IPS-11a (cell line): ENCODE data around the gene SLC7A1.
A peak's percentile ranks its signal among the peaks of the same experiment; 100 is the strongest.
"Not testable (repeated sequence)": the region's sequence is repeated elsewhere in the genome, so short reads cannot be mapped to it uniquely, and the experiment has no call there.

Experiments
- H3K4me3 ChIP-seq: one replicate; pipeline ENCODE4 v1.5.1; 2013; ENCODE audit warnings: low read depth, low read length, control low read depth

SLC7A1 gene

GRCh38 chr13:29595380-29596063, at the start of gene SLC7A1:
SLC7A1 (minus strand) TSS chr13:29595688; CDS start chr13:29536188, 59,500 bp downstream.
- H3K4me3 ChIP-seq: peak within 1 kb of the TSS; percentile 95

DNA sequence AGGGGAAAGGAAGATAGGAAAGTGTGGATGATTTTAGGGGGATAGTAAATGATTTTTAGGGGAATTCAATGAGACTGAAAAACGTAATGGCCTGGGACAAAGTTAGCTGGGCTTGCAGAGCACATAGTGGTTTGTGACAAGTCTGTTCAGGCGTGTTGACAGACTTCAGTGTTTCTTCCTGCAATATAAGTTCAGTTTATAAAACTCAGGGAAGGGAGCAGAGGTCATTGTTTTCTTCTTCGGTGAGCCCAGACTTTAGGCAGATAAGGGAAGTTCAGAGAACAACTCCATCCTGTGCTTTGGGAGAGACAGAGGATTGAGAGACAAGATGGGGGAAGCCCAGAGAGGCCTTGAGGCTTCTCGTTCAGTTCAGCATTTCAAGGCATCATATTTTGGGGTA, 45.2 kb upstream of the SLC7A1 start:
- H3K4me3 ChIP-seq: no peak overlapping the region

GRCh38 chr13:29636831-29637230, 41.3 kb upstream of the SLC7A1 start:
- H3K4me3 ChIP-seq: not testable (repeated sequence)

DNA sequence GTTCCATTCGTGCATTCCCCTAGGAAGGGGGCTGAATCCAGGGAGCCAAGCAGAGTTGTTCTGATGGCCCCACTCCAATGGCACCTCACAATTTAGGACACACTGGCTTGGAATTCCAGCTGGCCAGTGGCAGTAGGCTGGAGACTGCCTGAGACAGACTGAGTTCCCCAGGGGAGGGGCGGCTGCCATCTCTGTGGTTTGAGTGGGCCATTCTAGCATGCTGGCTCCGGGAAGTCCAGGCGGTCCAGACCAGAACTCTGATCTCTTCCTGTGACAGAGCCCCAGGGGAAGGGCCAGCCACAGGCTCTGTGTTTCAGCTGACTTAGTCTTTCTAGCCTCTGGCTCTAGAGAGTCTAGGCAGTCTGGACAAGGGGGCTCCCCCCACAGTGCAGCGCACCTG, 29.5 kb upstream of the SLC7A1 start:
- H3K4me3 ChIP-seq: no peak overlapping the region

DNA sequence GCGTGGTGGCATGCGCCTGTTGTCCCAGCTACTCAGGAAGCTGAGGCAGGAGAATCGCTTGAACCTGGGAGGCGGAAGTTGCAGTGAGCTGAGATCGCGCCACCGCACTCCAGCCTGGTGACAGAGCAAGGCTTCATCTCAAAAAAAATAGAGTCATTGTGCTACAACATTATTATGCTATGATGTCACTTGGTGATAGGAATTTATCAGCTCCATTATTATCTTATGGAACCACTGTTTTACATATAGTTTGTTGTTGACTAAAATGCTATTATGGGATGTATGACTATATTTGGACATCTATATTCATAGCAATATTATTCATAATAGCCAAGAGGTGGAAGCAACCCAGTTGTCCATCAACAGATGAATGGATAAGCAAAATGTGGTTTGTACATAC, 26.4 kb upstream of the SLC7A1 start:
- no peak overlapping the region for H3K4me3 ChIP-seq

DNA sequence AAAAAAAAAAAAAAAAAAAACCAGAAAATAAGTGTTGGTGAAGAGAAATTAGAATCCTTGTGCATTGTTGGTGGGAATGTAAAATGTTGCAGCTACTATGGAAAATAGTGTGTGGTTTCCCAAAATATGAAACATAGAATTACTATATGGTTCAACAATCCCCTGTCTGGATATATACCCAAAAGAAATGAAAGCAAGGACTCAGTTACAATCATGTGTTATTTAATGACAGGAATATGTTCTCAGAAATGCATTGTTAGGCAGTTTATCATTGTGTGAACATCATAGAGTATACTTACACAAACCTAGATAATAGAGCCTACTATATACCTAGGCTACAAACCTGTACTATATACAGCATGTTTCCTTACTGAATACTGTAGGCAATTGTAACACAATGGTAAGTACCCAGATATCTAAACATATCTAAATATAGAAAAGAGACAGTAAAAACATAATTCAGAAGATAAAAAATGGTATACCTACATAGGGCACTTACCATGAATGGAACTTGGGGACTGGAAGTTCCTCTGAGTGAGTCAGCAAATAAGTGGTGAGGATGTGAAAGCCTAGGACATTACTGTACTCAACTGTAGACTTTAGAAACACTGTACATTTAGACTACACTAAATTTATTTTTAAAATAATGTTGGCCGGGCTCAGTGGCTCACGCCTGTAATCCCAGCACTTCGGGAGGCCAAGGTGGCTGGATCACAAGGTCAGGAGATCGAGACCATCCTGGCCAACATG, 25.7 kb upstream of the SLC7A1 start:
- no peak overlapping the region for H3K4me3 ChIP-seq

DNA sequence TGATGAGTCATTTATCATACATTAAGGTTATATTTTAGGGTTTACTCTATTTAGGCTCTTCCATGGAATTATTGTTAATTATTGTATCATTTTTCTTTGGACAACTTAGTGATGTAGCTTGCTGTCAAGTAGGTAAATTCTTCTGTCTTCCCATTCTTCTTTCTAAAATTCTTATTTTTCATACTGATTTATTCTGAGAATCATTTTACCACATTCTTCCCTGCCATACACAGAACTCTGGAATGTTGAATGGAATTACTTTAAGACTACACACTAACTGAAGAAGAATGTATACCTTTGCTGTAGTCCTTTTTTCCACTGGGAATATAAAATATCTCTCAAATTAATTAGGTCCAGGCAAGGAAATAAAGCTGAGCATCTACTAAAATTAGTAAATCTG, 24.5 kb upstream of the SLC7A1 start:
- H3K4me3 ChIP-seq: no peak overlapping the region

DNA sequence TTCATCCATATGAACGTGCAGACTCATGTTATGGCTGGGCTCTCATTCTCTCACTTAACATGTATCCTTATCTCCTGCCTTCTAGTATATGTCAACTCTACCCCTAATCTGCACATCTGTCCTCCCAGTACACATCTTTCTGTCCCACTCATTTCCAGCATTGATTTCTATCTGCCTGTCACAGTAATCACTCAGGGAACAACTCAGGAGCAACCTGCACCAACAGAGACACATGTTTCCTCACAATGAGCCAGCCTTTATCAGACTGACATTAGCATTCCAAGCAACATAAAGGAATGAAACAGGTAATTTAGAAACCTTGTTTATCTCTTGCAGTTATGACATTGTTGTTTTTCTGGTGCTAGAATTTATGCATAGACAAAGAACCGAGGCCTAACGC, 17.6 kb upstream of the SLC7A1 start:
- no peak overlapping the region for H3K4me3 ChIP-seq

GRCh38 chr13:29607465-29607864, 12.0 kb upstream of the SLC7A1 start:
- no peak overlapping the region for H3K4me3 ChIP-seq

DNA sequence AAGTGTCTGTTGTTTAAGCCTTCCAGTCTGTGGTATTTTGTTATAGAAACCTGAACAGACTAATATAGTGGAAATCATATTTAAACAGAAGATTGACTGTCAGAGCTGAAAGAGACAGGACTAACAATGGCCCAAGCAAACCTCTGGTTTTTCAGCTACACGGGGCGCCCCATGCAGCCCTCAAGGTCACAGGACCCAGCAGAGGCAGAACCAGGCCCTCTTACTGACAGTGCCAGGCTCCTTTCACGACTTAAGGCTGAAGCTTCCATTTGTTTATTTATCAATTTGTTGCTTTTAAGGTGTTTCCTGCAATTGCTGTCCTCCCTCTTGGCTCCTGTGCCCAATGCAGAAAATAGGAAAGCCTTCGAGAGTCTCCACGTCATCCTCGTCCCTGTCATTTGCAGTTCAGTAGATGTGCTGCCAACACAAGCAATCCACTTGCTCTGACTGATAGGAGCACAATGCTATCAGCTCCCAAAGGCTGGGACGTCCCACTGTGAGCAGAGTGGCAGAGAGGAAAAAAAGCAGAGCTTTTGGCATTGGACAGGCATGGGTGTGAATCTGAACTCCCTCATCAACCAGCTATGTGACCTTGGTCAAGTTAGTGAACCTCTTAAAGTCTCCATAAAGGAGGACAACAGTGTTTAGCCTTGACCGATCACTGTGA, 10.5 kb upstream of the SLC7A1 start:
- H3K4me3 ChIP-seq: no peak overlapping the region

DNA sequence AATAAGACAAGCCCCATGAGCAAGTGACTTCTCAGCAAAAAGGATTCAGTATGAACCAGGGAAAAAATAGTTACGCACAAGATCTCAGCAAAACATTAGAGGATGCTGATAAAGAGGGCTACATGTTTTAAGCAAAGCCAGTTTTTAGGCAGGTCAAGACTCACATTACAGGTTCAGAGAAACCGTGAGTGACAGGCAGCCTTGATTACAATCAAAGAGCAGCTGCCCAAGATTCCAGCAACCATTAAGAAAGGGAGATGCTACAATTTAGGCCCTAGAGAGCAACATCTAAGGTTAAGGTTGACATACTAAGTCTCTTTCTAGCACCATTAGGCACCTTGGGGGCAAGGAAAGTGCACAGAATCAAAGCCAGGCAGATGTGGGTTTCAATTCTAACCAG, 2.8 kb upstream of the SLC7A1 start:
- no peak overlapping the region for H3K4me3 ChIP-seq

DNA sequence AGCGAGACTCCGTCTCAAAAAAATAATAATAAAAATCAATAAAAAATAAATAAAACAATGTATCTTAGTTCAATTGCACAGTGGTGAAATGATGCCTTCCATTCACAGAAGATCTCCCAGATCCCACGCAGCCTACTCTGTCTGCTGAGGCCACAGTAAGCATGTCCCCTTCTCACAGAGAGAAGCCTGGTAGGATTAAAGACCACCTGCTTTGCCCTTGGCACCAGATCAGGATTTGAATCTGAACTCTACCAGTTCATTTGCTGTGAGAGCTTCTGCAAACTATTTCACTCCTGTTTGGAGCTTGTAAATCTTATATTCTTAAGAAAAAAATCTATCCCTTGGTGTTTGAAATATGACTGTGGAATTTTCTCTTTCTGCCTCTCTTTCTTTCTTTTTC, 2.2 kb upstream of the SLC7A1 start:
- no peak overlapping the region for H3K4me3 ChIP-seq

DNA sequence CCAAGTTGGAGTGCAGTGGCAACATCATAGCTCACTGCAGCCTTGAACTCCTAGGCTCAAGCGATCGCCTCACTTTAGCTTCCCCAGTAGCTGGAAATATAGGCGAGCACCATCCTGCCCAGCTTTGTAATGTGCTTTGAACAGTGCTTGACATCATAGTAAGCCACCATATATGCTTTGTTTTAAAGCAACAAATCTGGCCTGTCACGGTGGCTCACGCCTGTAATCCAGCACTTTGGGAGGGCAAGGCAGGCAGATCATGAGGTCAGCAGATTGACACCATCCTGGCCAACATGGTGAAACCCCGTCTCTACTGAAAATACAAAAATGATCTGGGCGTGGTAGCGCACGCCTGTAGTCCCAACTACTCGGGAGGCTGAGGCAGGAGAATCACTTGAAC, 1.8 kb upstream of the SLC7A1 start:
- H3K4me3 ChIP-seq: no peak overlapping the region

DNA sequence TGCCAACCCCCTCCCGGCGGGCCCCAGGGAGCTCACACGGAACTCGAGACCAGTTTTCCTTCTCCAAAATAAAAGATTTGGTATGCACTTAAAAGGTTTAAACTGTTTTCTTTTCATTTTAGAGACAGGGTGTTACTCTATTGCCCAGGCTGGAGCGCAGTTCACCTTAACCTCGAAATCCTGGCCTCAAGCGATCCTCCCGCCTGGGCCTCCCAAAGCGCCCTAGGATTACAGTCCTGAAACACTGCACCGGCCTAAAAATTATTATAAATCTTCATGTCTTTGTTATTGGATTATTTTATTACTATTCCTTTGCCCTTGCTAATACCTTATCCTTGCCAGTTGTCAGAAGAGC, 553 bp upstream of the SLC7A1 start:
- H3K4me3 ChIP-seq: peak overlapping the region; percentile 28

DNA sequence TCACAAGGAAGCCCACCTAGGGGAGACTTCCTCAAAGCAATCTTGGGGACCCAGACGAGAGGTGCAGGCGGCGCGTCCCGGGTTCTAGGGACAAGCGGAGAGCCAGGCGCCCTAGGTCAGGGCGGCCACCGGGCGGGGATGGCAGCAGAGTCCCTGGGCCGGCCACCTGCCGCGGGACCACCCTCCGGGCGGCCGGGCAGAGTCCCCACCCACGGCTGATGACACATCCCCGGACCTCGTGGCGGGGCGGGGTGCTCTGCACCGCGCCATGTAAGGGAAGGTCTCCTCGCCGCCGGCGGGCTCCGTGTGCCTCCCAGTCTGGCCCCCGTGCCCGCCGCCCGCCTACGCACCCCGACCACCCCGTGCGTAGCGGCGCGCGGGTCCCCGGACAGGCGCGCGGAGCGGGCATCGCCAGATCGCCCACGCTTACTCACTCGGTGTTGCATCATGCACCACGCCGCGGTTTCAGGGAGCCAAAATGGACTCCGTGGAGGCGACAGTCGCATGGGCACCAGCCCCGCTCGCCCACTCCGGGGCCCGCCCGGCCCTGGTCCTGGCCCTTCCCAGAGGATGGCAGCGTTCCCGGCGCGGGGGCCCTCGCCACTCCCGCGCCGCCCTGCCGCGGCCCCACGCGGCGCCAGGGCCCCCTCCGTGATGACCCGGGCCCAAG, 643 bp downstream of the SLC7A1 start:
- H3K4me3 ChIP-seq: peak overlapping the region; percentile 95

DNA sequence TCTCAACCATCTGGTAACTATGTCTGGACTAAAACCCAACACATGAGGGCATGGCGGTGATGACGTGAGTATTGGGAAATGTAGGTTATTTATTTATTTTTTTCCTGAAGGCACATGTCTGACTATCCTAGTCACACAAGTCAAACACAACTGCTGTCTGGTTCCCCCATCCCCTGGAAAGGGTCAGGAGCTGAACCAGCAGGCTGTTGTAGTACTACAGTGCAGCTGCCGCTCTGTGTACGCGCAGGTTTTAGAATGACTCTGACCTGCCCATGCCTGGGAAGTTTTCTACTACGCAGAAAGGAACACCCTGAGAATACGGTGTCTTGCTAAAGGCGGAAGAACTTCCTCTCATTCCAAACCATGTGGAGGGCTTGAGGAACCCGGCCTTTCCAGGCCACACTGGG, 1.2 kb downstream of the SLC7A1 start:
- peak overlapping the region; percentile 95 for H3K4me3 ChIP-seq

DNA sequence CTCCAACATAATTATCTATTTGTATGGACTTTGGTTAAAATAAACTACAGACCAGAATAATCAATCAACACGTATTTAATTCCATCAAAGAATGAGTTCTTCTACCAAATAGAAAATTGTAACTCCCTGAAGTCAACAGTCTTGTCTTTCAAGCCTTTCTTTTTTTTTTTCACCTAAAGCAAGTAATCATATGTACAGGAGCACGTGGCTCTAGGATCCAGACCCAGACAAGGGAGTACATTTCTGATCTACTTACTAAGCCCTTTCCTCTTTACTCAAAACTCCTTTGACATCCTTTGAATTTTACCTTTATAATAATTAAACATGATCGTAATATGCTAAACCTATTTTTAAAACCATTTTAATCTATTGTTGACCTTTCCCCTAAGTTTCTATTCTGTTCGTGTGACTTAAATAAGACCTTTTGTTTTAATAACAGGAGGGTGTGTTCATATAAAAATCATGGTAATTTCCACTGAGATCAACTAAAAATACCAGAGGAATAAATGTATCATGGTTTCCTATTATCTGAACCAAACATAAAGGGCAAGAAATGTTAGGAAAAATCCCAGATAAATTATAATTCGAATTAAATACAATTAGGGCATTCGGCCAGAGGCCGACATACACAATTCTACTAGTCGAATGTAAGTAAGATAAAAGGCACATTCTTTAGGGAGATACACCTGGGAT, 1.7 kb downstream of the SLC7A1 start:
- peak overlapping the region; percentile 95 for H3K4me3 ChIP-seq

DNA sequence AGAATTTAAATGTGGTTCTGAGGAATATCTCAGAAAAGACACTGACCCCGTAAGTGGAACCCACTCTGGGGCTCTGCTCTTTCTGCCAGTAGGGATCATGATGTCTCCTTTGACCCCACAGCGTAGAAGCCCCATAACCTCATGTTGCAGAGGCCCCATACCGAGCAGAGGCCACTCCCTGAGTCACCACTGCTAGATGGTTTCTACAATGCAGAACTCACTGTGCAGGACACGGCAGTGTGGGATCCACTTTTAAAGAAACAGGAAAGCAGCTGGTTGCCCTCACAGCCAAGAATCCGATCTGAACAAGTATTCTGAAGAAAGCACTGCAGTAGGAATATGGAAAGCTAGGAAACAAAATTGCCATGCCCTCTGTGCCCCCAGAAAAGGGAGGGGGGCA, 4.2 kb downstream of the SLC7A1 start:
- H3K4me3 ChIP-seq: no peak overlapping the region

- no peak overlapping the region for H3K4me3 ChIP-seq
Observed at GRCh38 chr13:29589967-29590366, 5.5 kb downstream of the SLC7A1 start.

DNA sequence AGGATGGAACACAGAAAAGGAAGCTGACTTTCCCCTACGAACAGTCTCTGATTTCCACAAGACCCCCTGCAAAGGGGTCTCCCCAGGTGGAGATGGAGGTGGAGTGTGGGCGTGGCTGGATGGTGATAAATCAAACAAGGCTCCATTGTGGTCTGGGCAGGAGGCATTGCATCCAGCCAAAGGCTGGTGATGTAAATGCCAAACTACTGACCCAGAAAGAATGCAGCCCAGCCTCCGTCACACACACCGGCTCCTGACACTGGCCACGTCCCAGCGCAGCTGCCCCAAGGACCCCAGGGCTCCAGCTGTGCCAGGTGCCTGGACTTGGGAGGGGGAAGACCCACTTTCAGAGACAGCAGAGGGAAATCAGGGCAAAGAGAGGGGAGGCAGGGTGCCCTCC, 6.3 kb downstream of the SLC7A1 start:
- H3K4me3 ChIP-seq: no peak overlapping the region

DNA sequence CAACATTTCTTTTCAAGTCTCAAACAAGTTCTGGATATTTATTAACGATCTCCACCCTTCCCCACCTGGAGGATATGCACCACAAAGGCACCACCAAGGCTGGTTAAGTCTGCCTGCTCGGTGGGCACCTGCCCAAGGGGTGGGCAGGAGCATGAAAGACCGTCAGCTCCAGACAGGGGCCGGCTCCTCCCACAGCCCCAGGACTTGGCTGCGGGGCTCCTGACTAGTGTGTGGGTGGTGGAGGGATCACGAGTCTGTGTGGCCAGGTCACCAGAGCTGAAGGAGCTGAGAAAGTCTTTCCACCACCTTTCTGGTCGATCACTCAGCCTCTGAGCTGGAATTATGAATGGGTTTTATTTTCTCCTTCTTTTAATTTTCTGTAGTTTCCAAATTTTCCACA, 7.8 kb downstream of the SLC7A1 start:
- no peak overlapping the region for H3K4me3 ChIP-seq
